HepG2 (cell line): ENCODE results near the gene TAF1C. TPM values are rescaled to one million over a fixed set of nuclear protein-coding genes. Genes with fewer than 3 reads are reported as not detected.

ENCODE experiments used
- ASH2L ChIP-seq: fragments of 300-600, 200-600 bp; sonication (generic); IDR thresholded peaks from 2 replicates; pipeline ENCODE4 v1.7.0; 2017; ENCODE audit warnings: low read depth, mild to moderate bottlenecking, moderate library complexity, mixed read lengths, low read length; ENCODE audit not compliant: insufficient read length
- ELF4 ChIP-seq: sonication (generic); formaldehyde crosslinking; IDR thresholded peaks from 2 replicates; pipeline ENCODE4 v1.5.0; 2020; ENCODE audit warnings: missing genetic modification reagents, mild to moderate bottlenecking, moderate library complexity, borderline replicate concordance
- FOXJ3 ChIP-seq: sonication (generic); formaldehyde crosslinking; IDR thresholded peaks from 2 replicates; pipeline ENCODE4 v1.4.0; 2020; ENCODE audit warnings: missing genetic modification reagents, mild to moderate bottlenecking, borderline replicate concordance
- HDAC2 ChIP-seq: sonication (generic); formaldehyde crosslinking; IDR thresholded peaks from 2 replicates; pipeline ENCODE4 v1.4.0; 2020; ENCODE audit warnings: missing genetic modification reagents
- RCOR2 ChIP-seq: IDR thresholded peaks from 2 replicates; pipeline ENCODE4 v1.6.1; 2016; ENCODE audit warnings: missing biosample characterization, missing genetic modification reagents
- SATB2 ChIP-seq: sonication (generic); formaldehyde crosslinking; IDR thresholded peaks from 2 replicates; pipeline ENCODE4 v1.5.0; 2020; ENCODE audit warnings: missing genetic modification reagents
- SIN3A ChIP-seq: IDR thresholded peaks from 2 replicates; pipeline ENCODE4 v1.6.1; 2011; ENCODE audit warnings: low read depth, mild to moderate bottlenecking, control low read depth, low read length, borderline replicate concordance
- SP4 ChIP-seq: sonication (generic); formaldehyde crosslinking; IDR thresholded peaks from 2 replicates; pipeline ENCODE4 v1.8.1; 2023; ENCODE audit warnings: mild to moderate bottlenecking, missing genetic modification reagents
- YY1 ChIP-seq: IDR thresholded peaks from 2 replicates; pipeline ENCODE4 v1.6.1; 2011; ENCODE audit warnings: low read length, low read depth, moderate library complexity, mild to moderate bottlenecking; ENCODE audit not compliant: insufficient read depth, insufficient replicate concordance
- ZBTB20 ChIP-seq: sonication (generic); formaldehyde crosslinking; IDR thresholded peaks from 2 replicates; pipeline ENCODE4 v1.8.1; 2023; ENCODE audit warnings: missing genetic modification reagents, low read depth, mild to moderate bottlenecking, borderline replicate concordance
- ZFP41 ChIP-seq: sonication (generic); formaldehyde crosslinking; IDR thresholded peaks from 2 replicates; pipeline ENCODE4 v1.4.0; 2020; ENCODE audit warnings: mild to moderate bottlenecking, missing genetic modification reagents, borderline replicate concordance
- ZNF350 ChIP-seq: sonication (generic); formaldehyde crosslinking; IDR thresholded peaks from 2 replicates; pipeline ENCODE4 v1.4.0; 2020; ENCODE audit warnings: mild to moderate bottlenecking, low read depth, missing genetic modification reagents, borderline replicate concordance
- ZNF644 ChIP-seq: IDR thresholded peaks from 2 replicates; pipeline ENCODE4 v1.6.1; 2016; ENCODE audit warnings: low read depth
- ZSCAN30 ChIP-seq: sonication (generic); formaldehyde crosslinking; IDR thresholded peaks from 2 replicates; pipeline ENCODE4 v1.5.0; 2020; ENCODE audit warnings: mild to moderate bottlenecking, missing genetic modification reagents
- polyA plus RNA-seq, 8 experiments: library from polyadenylated mRNA; depleted of rRNA in 3 of 8; stranded (reverse) in 7 of 8; unstranded in 1 of 8; fragments of >200 nt; fragmentation: Illumina TruSeq in 4 of 8; extraction: Trizol in 4 of 8; gene quantifications; 2 replicates each; pipeline versions ENCODE4 v1.2.1 to v1.2.3, GENCODE V29; 2011 to 2016; ENCODE audit warnings: low read depth in 4 of 8, missing spikeins in 1 of 8, mixed read lengths in 1 of 8; ENCODE audit not compliant: insufficient read depth in 1 of 8
- total RNA-seq, 5 experiments: library from RNA; depleted of rRNA; stranded (reverse); fragments of >200 nt; fragmentation: Illumina TruSeq; extraction: Trizol; gene quantifications; 2 replicates each; pipeline ENCODE4 v1.2.3, GENCODE V29; 2016; ENCODE audit warnings: low read depth in 1 of 5
- TF ChIP-seq, protein P1 (sequence below): sonication (generic); formaldehyde crosslinking; IDR thresholded peaks from 2 replicates; pipeline ENCODE4 v1.8.1; 2022; ENCODE audit warnings: low read depth, mild to moderate bottlenecking, missing genetic modification reagents
- TF ChIP-seq, protein P2 (sequence below): sonication (generic); formaldehyde crosslinking; IDR thresholded peaks from 2 replicates; pipeline ENCODE4 v1.5.1; 2020; ENCODE audit warnings: mild to moderate bottlenecking, missing genetic modification reagents
- TF ChIP-seq, protein P3 (sequence below): IDR thresholded peaks from 2 replicates; pipeline ENCODE4 v1.6.1; 2016; ENCODE audit warnings: missing compliant biosample characterization, missing genetic modification reagents, borderline replicate concordance

Gene TAF1C
- total and polyA plus RNA-seq, 2 of the 13 experiments (the other 11 are each of a cell fraction or from before 2014, with no cell fraction given) = 15.6 to 20.8 TPM

DNA sequence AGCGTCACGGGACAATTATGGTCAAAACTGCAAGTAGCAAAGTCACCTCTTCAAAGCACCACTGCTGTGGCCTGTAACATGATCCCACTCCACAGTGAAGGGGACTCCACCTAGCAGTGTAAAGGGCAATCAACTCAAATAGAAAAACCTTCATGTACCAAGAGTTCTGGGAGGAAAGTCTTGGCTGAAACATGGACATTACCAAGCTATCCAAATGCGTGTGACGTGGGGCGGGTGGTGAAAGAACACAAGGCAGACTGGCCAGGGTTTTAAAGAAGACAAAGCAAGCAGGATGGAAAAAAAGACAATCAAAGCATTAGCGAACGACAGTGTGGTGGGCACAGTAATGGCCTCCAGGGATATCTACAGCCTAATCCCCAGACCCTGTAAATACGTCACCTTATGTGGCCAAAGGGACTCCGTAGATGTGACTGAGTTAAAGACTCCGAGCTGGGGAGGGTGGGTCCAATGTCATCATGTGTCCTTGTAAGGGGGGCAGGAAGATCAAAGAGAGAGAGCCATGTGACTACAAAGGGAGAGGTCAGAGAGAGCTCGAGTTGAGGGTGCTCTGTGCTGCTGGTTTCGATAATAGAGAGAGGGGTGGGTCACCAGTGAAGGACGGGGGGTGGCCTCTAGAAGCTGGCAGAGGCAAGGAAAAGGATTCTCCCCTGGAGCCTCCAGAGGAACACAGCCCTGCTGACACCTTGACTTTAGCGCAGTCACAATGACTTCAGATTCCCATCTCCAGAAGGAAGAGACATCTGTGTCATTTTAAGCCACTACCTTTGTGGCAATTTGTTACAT, 47.8 kb downstream of the TAF1C start (continued):
- TF ChIP-seq, protein P1, sequence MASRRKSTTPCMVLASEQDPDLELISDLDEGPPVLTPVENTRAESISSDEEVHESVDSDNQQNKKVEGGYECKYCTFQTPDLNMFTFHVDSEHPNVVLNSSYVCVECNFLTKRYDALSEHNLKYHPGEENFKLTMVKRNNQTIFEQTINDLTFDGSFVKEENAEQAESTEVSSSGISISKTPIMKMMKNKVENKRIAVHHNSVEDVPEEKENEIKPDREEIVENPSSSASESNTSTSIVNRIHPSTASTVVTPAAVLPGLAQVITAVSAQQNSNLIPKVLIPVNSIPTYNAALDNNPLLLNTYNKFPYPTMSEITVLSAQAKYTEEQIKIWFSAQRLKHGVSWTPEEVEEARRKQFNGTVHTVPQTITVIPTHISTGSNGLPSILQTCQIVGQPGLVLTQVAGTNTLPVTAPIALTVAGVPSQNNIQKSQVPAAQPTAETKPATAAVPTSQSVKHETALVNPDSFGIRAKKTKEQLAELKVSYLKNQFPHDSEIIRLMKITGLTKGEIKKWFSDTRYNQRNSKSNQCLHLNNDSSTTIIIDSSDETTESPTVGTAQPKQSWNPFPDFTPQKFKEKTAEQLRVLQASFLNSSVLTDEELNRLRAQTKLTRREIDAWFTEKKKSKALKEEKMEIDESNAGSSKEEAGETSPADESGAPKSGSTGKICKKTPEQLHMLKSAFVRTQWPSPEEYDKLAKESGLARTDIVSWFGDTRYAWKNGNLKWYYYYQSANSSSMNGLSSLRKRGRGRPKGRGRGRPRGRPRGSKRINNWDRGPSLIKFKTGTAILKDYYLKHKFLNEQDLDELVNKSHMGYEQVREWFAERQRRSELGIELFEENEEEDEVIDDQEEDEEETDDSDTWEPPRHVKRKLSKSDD (CRISPR knock-in tag) = 0 out of 2 replicates have a peak, but pooled peaks have one; percentile 40
- TF ChIP-seq ZBTB20 (CRISPR knock-in tag) (0 out of 2 replicates have a peak, but pooled peaks have one; percentile 71), SIN3A (no peak), ELF4 (CRISPR knock-in tag) (no peak; the same call in 1 of the 2 replicates), SP4 (peak; percentile 57; the same call in 1 of the 2 replicates), ZSCAN30 (no peak; the same call in 1 of the 2 replicates), HDAC2 (CRISPR knock-in tag) (0 out of 2 replicates have a peak, but pooled peaks have one; percentile 24), RCOR2 (CRISPR knock-in tag) (no peak), ZNF644 (CRISPR knock-in tag) (peak; percentile 60; the same call in 1 of the 2 replicates), FOXJ3 (peak; percentile 83), ZNF350 (CRISPR knock-in tag) (peak; percentile 92), YY1 (peak; percentile 60), ASH2L (peak; percentile 99), ZFP41 (CRISPR knock-in tag) (no peak), SATB2 (CRISPR knock-in tag) (0 out of 2 replicates have a peak, but pooled peaks have one; percentile 37)
- TF ChIP-seq, protein P2, sequence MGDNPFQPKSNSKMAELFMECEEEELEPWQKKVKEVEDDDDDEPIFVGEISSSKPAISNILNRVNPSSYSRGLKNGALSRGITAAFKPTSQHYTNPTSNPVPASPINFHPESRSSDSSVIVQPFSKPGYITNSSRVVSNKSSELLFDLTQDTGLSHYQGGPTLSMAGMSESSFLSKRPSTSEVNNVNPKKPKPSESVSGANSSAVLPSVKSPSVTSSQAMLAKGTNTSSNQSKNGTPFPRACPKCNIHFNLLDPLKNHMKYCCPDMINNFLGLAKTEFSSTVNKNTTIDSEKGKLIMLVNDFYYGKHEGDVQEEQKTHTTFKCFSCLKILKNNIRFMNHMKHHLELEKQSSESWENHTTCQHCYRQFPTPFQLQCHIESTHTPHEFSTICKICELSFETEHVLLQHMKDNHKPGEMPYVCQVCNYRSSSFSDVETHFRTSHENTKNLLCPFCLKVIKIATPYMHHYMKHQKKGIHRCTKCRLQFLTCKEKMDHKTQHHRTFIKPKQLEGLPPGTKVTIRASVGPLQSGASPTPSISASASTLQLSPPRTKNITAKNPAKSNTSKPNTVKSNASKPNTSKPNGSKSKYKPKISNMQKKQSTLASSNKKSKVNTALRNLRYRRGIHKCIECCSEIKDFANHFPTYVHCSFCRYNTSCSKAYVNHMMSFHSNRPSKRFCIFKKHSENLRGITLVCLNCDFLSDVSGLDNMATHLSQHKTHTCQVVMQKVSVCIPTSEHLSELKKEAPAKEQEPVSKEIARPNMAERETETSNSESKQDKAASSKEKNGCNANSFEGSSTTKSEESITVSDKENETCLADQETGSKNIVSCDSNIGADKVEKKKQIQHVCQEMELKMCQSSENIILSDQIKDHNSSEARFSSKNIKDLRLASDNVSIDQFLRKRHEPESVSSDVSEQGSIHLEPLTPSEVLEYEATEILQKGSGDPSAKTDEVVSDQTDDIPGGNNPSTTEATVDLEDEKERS (CRISPR knock-in tag) = peak; percentile 84; the same call in 1 of the 2 replicates
- TF ChIP-seq, protein P3, sequence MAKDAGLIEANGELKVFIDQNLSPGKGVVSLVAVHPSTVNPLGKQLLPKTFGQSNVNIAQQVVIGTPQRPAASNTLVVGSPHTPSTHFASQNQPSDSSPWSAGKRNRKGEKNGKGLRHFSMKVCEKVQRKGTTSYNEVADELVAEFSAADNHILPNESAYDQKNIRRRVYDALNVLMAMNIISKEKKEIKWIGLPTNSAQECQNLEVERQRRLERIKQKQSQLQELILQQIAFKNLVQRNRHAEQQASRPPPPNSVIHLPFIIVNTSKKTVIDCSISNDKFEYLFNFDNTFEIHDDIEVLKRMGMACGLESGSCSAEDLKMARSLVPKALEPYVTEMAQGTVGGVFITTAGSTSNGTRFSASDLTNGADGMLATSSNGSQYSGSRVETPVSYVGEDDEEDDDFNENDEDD (CRISPR knock-in tag) = peak; percentile 44; the same call in 1 of the 2 replicates
